HCT116 (cell line): Measurements from ENCODE around the gene OPCML. TPM values are rescaled to one million over a fixed set of nuclear protein-coding genes. Genes with fewer than 3 reads are reported as not detected.

ENCODE experiments used
- ATAC-seq: fragments of 200-7000 bp; cut with Tn5 transposase; 2 replicates; pipeline ENCODE4 v1.9.1; 2020; ENCODE audit warnings: mild to moderate bottlenecking, moderate library complexity
- BruUV-seq: library from RNA; stranded (reverse); fragments of 400-500 nt; replicated peaks from 2 replicates; lab custom pipeline; 2021; lab: Mats Ljungman, UMichigan
- CTCF ChIA-PET: fragments of 300-600 bp; sonication (Branson Sonifier 250); formaldehyde crosslinking; loops from one replicate; lab custom pipeline; 2021; ENCODE audit warnings: antibody characterized with exemption; lab: Charles Lee
- POLR2A ChIA-PET: fragments of 300-600, 350-600 bp; sonication (Branson Sonifier 250); formaldehyde crosslinking; loops from one replicate; lab custom pipeline; 2021; ENCODE audit warnings: antibody characterized with exemption; lab: Charles Lee
- RAD21 ChIA-PET, 2 experiments: fragments of 300-600 bp; sonication (Branson Sonifier 250); formaldehyde crosslinking; loops; one replicate each; lab custom pipeline; 2023; ENCODE audit warnings: low total read pairs in 2 of 2; ENCODE audit not compliant: uncharacterized antibody in 2 of 2, unreplicated experiment in 2 of 2, low non-redundant PET in 1 of 2; lab: Charles Lee
- DNase-seq: peaks from one replicate; pipeline ENCODE4 v3.0.0-alpha.2; 2010; ENCODE audit warnings: low read depth, low spot score
- H2AFZ ChIP-seq: fragments of 200-600 bp; shearing (Covaris generic), sonication (generic); 2 replicates; pipeline ENCODE4 v1.6.1; 2017; ENCODE audit warnings: low read depth, mixed run types, mixed read lengths, antibody characterized with exemption, low read length; ENCODE audit not compliant: poor library complexity, severe bottlenecking
- H3K27ac ChIP-seq: 2 replicates; pipeline ENCODE4 v1.5.1; 2012; ENCODE audit warnings: low read depth, low read length
- H3K27me3 ChIP-seq: fragments of 200-600 bp; sonication (generic); 2 replicates; pipeline ENCODE4 v1.6.1; 2016; ENCODE audit warnings: mixed run types, low read length, mixed read lengths; ENCODE audit not compliant: insufficient read depth
- H3K36me3 ChIP-seq, 2 experiments: fragments of 200-500 bp in 1 of 2; fragments of 200-600 bp in 1 of 2; sonication (Bioruptor generic) in 1 of 2; sonication (generic) in 1 of 2; 2 replicates each; pipeline versions ENCODE4 v1.5.1 to v1.6.1; 2014 to 2016; ENCODE audit warnings: low read length in 2 of 2, inconsistent platforms in 1 of 2, mixed read lengths in 1 of 2, mixed run types in 1 of 2; ENCODE audit not compliant: insufficient read depth in 2 of 2, control insufficient read depth in 1 of 2
- H3K4me1 ChIP-seq, 2 experiments: fragments of 200-600 bp in 1 of 2; sonication (generic) in 1 of 2; 2 replicates each; pipeline versions ENCODE4 v1.5.1 to v1.6.1; 2012 to 2017; ENCODE audit warnings: low read length in 2 of 2, inconsistent platforms in 1 of 2, mild to moderate bottlenecking in 1 of 2, mixed read lengths in 1 of 2, mixed run types in 1 of 2, moderate library complexity in 1 of 2; ENCODE audit not compliant: insufficient read depth in 2 of 2, control insufficient read depth in 1 of 2
- H3K4me2 ChIP-seq: fragments of 200-600 bp; sonication (generic); 2 replicates; pipeline ENCODE4 v1.6.1; 2017; ENCODE audit warnings: mixed run types, low read length, mixed read lengths
- H3K4me3 ChIP-seq, 2 experiments: fragments of 200-600 bp in 1 of 2; sonication (generic) in 1 of 2; replicated peaks in 1 of 2; 2 replicates each; pipeline ENCODE4 v1.5.1; 2011 to 2016; ENCODE audit warnings: low read length in 2 of 2, control low read depth in 1 of 2, low read depth in 1 of 2, mild to moderate bottlenecking in 1 of 2, mixed read lengths in 1 of 2, mixed run types in 1 of 2
- H3K79me2 ChIP-seq: fragments of 200-600 bp; sonication (generic); 2 replicates; pipeline ENCODE4 v1.6.1; 2017; ENCODE audit warnings: mild to moderate bottlenecking, mixed run types, low read length, moderate library complexity, mixed read lengths; ENCODE audit not compliant: insufficient read depth
- H3K9ac ChIP-seq: fragments of 200-600 bp; sonication (generic); 2 replicates; pipeline ENCODE4 v1.6.1; 2016; ENCODE audit warnings: low read length, mixed read lengths
- H3K9me2 ChIP-seq: fragments of 200-600 bp; sonication (generic), shearing (Covaris generic); 2 replicates; pipeline ENCODE4 v1.6.1; 2017; ENCODE audit warnings: mixed run types, mild to moderate bottlenecking, moderate library complexity; ENCODE audit not compliant: insufficient read depth
- H3K9me3 ChIP-seq, 2 experiments: fragments of 200-500 bp in 1 of 2; fragments of 200-600 bp in 1 of 2; sonication (Bioruptor generic) in 1 of 2; sonication (generic) in 1 of 2; 2 replicates each; pipeline ENCODE4 v1.6.1; 2014 to 2017; ENCODE audit warnings: low read length in 2 of 2, mixed read lengths in 2 of 2, inconsistent platforms in 1 of 2, low read depth in 1 of 2, mild to moderate bottlenecking in 1 of 2, mixed run types in 1 of 2, moderate library complexity in 1 of 2; ENCODE audit not compliant: control insufficient read depth in 1 of 2, insufficient read depth in 1 of 2
- H4K20me1 ChIP-seq: fragments of 200-600 bp; sonication (generic), shearing (Covaris generic); 2 replicates; pipeline ENCODE4 v1.6.1; 2017; ENCODE audit warnings: mixed run types, mild to moderate bottlenecking, moderate library complexity; ENCODE audit not compliant: insufficient read depth
- CEBPB ChIP-seq: IDR thresholded peaks from 2 replicates; pipeline ENCODE4 v1.6.1; 2012; ENCODE audit warnings: low read depth
- EGR1 ChIP-seq: IDR thresholded peaks from 2 replicates; pipeline ENCODE4 v1.6.1; 2012; ENCODE audit warnings: low read depth
- EZH2 ChIP-seq: fragments of 200-600 bp; sonication (generic); IDR thresholded peaks from 2 replicates; pipeline ENCODE4 v1.6.1; 2017; ENCODE audit warnings: antibody characterized with exemption, mixed run types
- JUND ChIP-seq: IDR thresholded peaks from 2 replicates; pipeline ENCODE4 v1.6.1; 2012
- POLR2AphosphoS5 ChIP-seq: IDR thresholded peaks from 2 replicates; pipeline ENCODE4 v1.6.1; 2011; ENCODE audit warnings: mild to moderate bottlenecking, low read depth, low read length, moderate library complexity
- TCF7L2 ChIP-seq: IDR thresholded peaks from 2 replicates; pipeline ENCODE4 v1.7.0; 2011; ENCODE audit warnings: borderline replicate concordance, inconsistent platforms; ENCODE audit not compliant: insufficient read depth, insufficient read length; ENCODE audit errors: extremely low read depth
- YY1 ChIP-seq: IDR thresholded peaks from 2 replicates; pipeline ENCODE4 v1.6.1; 2011; ENCODE audit warnings: low read length, low read depth, moderate library complexity, mild to moderate bottlenecking; ENCODE audit not compliant: insufficient replicate concordance; ENCODE audit errors: extremely low read depth
- ZBTB33 ChIP-seq: IDR thresholded peaks from 2 replicates; pipeline ENCODE4 v1.6.1; 2011; ENCODE audit warnings: mild to moderate bottlenecking, low read length, moderate library complexity; ENCODE audit not compliant: insufficient replicate concordance; ENCODE audit errors: extremely low read depth
- ZFX ChIP-seq: fragments of 450-650 bp; IDR thresholded peaks from 2 replicates; pipeline ENCODE4 v1.6.1; 2017
- ZNF274 ChIP-seq: fragments of 200-500 bp; sonication (Bioruptor generic); IDR thresholded peaks from 2 replicates; pipeline ENCODE4 v1.6.1; 2014; ENCODE audit warnings: mild to moderate bottlenecking, low read depth, low read length, inconsistent platforms
- intact Hi-C: fragments of 100-400 bp; cut with micrococcal nuclease; formaldehyde crosslinking; loops from 2 replicates; pipeline ENCODE4 v1.10.0; 2022
- total RNA-seq: library from RNA; stranded (reverse); gene quantifications from one replicate; pipeline ENCODE4 v1.2.1, GENCODE V29; 2021; ENCODE audit not compliant: unreplicated experiment

The OPCML gene
- total RNA-seq, 1 experiment from 2014 or later, result not detected

- Histone ChIP-seq H3K9me3 (peaks cover 18 to 19% of the 10 kb centered on the region in 2 experiments; a peak in 2 of 4 replicates), H3K36me3 (no peaks in the 10 kb centered on the region), H4K20me1 (no peaks in the 10 kb centered on the region), H3K27ac (no peak overlapping the region), H3K27me3 (no peaks in the 10 kb centered on the region), H3K9me2 (no peaks in the 10 kb centered on the region), H3K9ac (no peak overlapping the region), H3K4me2 (no peak overlapping the region), H3K4me3 (no peak overlapping the region), H2AFZ (no peak overlapping the region), H3K4me1 (no peaks in the 10 kb centered on the region), H3K79me2 (no peaks in the 10 kb centered on the region)
- RAD21 ChIA-PET, result no interaction called here
- intact Hi-C loops, result no loop called here
- ATAC-seq (no peak), DNase-seq (no peak)
- no peak for TF ChIP-seq JUND
- TF ChIP-seq TCF7L2, result no peak
- no peak for TF ChIP-seq EZH2
- TF ChIP-seq YY1, result no peak
- TF ChIP-seq POLR2AphosphoS5, result no peak
- no peak for TF ChIP-seq ZNF274
- no peak for TF ChIP-seq ZFX
- no peak for TF ChIP-seq CEBPB
- no peak for TF ChIP-seq ZBTB33
- TF ChIP-seq EGR1, result no peak
- POLR2A ChIA-PET, result no interaction called here
- no TSS peak for BruUV-seq
- CTCF ChIA-PET, result no interaction called here
Measured at GRCh38 chr11:132878111-132878510, 654.2 kb downstream of the OPCML start.
